SU-DHL-6 (cell line): Measurements from ENCODE around the gene C9orf152.

Experiments
- H2AFZ ChIP-seq: fragments of 200-600 bp; sonication (generic); 2 replicates; pipeline ENCODE4 v1.6.1; 2014; ENCODE audit warnings: low read depth, mild to moderate bottlenecking, moderate library complexity, mixed read lengths, antibody characterized with exemption, low read length; ENCODE audit not compliant: severe bottlenecking
- H3F3A ChIP-seq: fragments of 200-600 bp; shearing (Covaris generic); 2 replicates; pipeline ENCODE4 v1.6.0; 2016; ENCODE audit warnings: antibody characterized with exemption, mild to moderate bottlenecking; ENCODE audit not compliant: insufficient read depth
- H3K27ac ChIP-seq: fragments of 200-600 bp; sonication (generic); 2 replicates; pipeline ENCODE4 v1.5.1; 2016; ENCODE audit warnings: low read depth, mild to moderate bottlenecking, low read length, moderate library complexity, mixed read lengths
- H3K27me3 ChIP-seq: fragments of 200-600 bp; sonication (generic), shearing (Covaris generic); 2 replicates; pipeline ENCODE4 v1.6.0; 2014; ENCODE audit warnings: mild to moderate bottlenecking, low read length
- H3K36me3 ChIP-seq: fragments of 200-600 bp; sonication (generic); 2 replicates; pipeline ENCODE4 v1.6.1; 2014; ENCODE audit warnings: mild to moderate bottlenecking, low read length, mixed read lengths
- H3K4me2 ChIP-seq: fragments of 300-600, 200-600 bp; shearing (Covaris generic), sonication (generic); 2 replicates; pipeline ENCODE4 v1.6.0; 2014; ENCODE audit warnings: low read length, low read depth, mild to moderate bottlenecking; ENCODE audit not compliant: poor library complexity, severe bottlenecking
- H3K4me3 ChIP-seq: fragments of 200-600 bp; sonication (generic); 2 replicates; pipeline ENCODE4 v1.5.1; 2014; ENCODE audit warnings: antibody characterized with exemption, low read length, mild to moderate bottlenecking, mixed read lengths; ENCODE audit not compliant: insufficient read depth, poor library complexity, severe bottlenecking
- H3K79me2 ChIP-seq: fragments of 200-600 bp; sonication (generic); 2 replicates; pipeline ENCODE4 v1.6.1; 2014; ENCODE audit warnings: mild to moderate bottlenecking, low read length, moderate library complexity; ENCODE audit not compliant: insufficient read depth
- H3K9ac ChIP-seq: fragments of 200-600 bp; sonication (generic); 2 replicates; pipeline ENCODE4 v1.7.0; 2014; ENCODE audit warnings: mild to moderate bottlenecking, low read length
- H3K9me2 ChIP-seq: fragments of 200-600 bp; sonication (generic); replicated peaks from 2 replicates; pipeline ENCODE4 v1.6.1; 2014; ENCODE audit warnings: low read length; ENCODE audit not compliant: insufficient read depth
- H3K9me3 ChIP-seq: fragments of 200-600 bp; sonication (generic); 2 replicates; pipeline ENCODE4 v1.6.1; 2014; ENCODE audit warnings: low read length, mixed read lengths; ENCODE audit not compliant: insufficient read depth
- H4K20me1 ChIP-seq: fragments of 200-600 bp; sonication (generic); 2 replicates; pipeline ENCODE4 v1.6.1; 2014; ENCODE audit warnings: low read depth, mild to moderate bottlenecking, antibody characterized with exemption, low read length, moderate library complexity, mixed read lengths
- CTCF ChIP-seq: fragments of 200-600 bp; sonication (generic); IDR thresholded peaks from one replicate; pipeline ENCODE4 v1.5.1; 2017; ENCODE audit warnings: antibody characterized with exemption, mild to moderate bottlenecking, low read length, moderate library complexity; ENCODE audit not compliant: insufficient read depth, poor library complexity, severe bottlenecking
- EZH2phosphoT487 ChIP-seq: fragments of 200-600 bp; sonication (generic), shearing (Covaris generic); conservative IDR thresholded peaks from 2 replicates; pipeline ENCODE4 v1.6.1; 2018; ENCODE audit warnings: mild to moderate bottlenecking, antibody characterized with exemption, low read length, moderate library complexity, mixed read lengths

Gene C9orf152

GRCh38 chr9:110241260-110241857 is 33.4 kb upstream of the C9orf152 start:
- no peaks in the 10 kb centered on the region for H3K27me3 ChIP-seq
- H3K27ac ChIP-seq = no peak overlapping the region
- H3K9me2 ChIP-seq = no peaks in the 10 kb centered on the region
- no peaks in the 10 kb centered on the region for H3K9me3 ChIP-seq
- no peak overlapping the region for H3K4me2 ChIP-seq
- H3K4me3 ChIP-seq = no peak overlapping the region
- TF ChIP-seq CTCF (no peak), EZH2phosphoT487 (no peak)
- no peaks in the 10 kb centered on the region for H4K20me1 ChIP-seq
- no peaks in the 10 kb centered on the region; the same call in 1 of the 2 replicates for H3K36me3 ChIP-seq
- H3K79me2 ChIP-seq = no peaks in the 10 kb centered on the region
- H3F3A ChIP-seq = no peaks in the 10 kb centered on the region
- H2AFZ ChIP-seq = no peak overlapping the region
- no peak overlapping the region for H3K9ac ChIP-seq

DNA sequence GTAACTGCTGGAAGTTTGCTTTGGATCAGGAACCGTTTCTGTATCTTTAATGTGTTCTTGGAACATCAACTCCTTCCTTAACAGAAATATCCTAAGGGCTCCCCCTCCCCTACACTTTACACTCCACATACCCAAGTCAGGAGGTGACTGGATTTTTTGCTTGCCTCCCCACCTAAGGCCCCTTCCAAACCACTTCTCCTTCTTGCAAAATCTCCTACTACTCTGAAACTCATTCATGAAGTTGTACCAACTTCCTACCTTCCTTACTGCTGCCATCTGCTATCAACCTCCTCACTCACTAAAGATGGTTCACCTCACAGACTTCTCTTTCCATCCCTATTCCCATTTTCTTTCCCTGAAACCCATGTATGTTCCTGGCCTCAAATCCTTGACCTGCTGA is 32.2 kb upstream of the C9orf152 start:
- Histone ChIP-seq H3K9ac (no peak overlapping the region), H2AFZ (no peak overlapping the region), H3K79me2 (no peaks in the 10 kb centered on the region), H3K4me2 (no peak overlapping the region), H3F3A (no peaks in the 10 kb centered on the region), H4K20me1 (no peaks in the 10 kb centered on the region), H3K9me3 (no peaks in the 10 kb centered on the region), H3K9me2 (no peaks in the 10 kb centered on the region), H3K27ac (no peak overlapping the region), H3K4me3 (no peak overlapping the region), H3K27me3 (no peaks in the 10 kb centered on the region), H3K36me3 (no peaks in the 10 kb centered on the region; the same call in 1 of the 2 replicates)
- TF ChIP-seq EZH2phosphoT487 (no peak), CTCF (no peak)

GRCh38 chr9:110228321-110228720 is 20.4 kb upstream of the C9orf152 start:
- no peak for TF ChIP-seq EZH2phosphoT487
- TF ChIP-seq CTCF = no peak

More at GRCh38 chr9:110228321-110228720, 20.4 kb upstream of the C9orf152 start:
- Histone ChIP-seq H4K20me1 (no peaks in the 10 kb centered on the region), H3K9ac (no peak overlapping the region), H3K36me3 (no peaks in the 10 kb centered on the region), H3K4me2 (no peak overlapping the region), H3K79me2 (no peaks in the 10 kb centered on the region), H2AFZ (no peak overlapping the region), H3K9me3 (no peaks in the 10 kb centered on the region), H3F3A (no peaks in the 10 kb centered on the region), H3K4me3 (no peak overlapping the region), H3K9me2 (no peaks in the 10 kb centered on the region), H3K27ac (no peak overlapping the region), H3K27me3 (no peaks in the 10 kb centered on the region)
